GM19043 (cell line): ENCODE measurements around the gene SDHC.

Source experiments
- ATAC-seq: cut with Tn5 transposase; IDR thresholded peaks from one replicate; pipeline ENCODE4 v1.9.1; 2021; ENCODE audit warnings: low read depth; ENCODE audit not compliant: unreplicated experiment

SDHC gene, protein sequence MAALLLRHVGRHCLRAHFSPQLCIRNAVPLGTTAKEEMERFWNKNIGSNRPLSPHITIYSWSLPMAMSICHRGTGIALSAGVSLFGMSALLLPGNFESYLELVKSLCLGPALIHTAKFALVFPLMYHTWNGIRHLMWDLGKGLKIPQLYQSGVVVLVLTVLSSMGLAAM

DNA sequence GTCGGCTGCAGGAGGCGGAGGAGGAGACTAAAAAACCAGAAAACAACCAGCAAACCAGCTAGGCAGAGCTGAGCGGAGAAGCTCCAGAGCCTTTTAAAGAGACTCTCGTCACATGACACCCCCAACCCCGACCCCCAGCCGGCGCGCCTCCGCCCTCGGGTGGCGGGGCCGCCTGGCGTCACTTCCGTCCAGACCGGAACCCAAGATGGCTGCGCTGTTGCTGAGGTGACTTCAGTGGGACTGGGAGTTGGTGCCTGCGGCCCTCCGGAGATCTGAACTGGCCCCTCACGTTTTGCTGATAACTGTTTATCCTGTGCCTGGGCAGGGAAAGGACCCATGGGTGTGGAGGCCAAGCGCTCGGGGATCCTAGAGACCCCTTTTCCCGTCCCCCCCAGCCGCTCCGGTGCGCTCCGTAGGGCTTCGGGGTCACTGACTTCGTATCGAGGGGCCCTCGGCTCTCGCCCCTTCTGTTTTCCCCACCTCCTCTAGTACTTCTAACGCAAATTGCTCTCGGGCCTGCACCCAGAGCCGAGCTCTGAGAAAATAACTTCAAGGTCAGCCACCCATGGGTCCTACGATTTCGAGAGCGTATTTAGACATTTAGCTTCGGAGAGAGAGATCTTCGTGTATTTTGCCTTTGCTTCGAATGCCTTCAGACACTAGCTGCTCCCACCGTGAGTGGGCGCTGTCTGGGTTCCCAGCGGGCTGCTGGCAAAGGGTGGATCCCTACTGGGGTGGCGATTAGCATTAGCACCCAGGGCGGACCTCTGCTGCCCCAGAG is at the start of gene SDHC:
SDHC (plus strand) TSS at position 181 of the 781 bp plus-strand sequence; CDS start at position 206, 25 bp downstream.
- ATAC-seq = peak; percentile 99

DNA sequence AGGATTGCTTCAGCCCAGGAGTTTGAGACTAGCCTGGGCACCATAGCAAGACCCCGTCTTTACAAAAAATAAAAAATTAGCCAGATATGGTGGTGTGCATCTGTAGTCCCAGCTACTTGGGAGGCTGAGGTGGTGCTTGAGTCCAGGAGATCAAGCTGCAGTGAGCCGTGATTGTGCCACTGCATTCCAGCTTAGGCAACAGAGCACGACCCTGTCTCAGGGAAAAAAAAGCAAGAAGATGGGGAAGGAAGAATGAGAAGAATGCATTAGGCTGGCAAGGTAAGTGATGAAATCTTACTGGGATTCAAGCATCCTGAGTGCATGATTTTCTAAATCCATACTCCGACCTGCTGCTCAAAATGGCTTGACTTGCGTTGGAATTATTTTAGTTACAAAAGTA is 48.9 kb upstream of the SDHC start:
- no peak for ATAC-seq

DNA sequence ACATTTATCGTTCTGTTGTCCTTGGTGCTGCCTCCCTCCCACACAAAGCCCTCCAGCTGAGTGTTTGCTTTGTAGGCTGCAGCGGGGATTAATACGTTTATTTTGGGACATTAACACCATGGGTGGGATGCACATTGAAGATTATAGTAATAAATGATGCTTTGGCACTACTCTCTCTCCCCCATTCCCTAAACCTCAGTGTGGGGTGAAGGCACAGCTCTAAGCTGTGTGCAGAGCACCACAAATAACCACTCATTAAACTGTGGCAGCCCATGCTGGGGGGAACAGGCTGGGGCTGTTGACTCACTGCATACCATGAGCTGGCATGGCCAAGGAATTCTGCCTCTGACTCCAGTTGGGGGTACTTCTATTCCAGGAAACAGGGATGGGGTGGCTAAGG is 48.0 kb upstream of the SDHC start:
- ATAC-seq = no peak

DNA sequence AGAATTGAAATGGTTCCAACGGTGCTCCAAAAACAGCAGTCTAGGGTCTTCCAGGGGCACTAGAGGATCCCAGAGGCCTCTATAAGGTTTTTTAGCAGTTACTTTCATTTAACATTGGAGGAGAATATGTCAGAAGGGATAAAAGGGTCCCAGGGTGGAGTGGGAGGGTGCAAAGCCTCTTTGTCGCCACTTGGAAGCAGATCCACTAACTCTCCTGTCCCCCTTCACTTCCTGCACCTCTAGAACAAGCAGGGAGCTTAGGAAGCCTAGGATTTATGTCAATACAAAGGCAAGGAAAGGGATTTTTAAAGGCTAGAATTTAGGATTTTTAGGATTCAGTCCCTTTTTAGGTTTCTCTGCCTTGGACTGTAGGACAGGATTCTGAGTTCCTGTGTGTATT is 47.3 kb upstream of the SDHC start:
- ATAC-seq = no peak

DNA sequence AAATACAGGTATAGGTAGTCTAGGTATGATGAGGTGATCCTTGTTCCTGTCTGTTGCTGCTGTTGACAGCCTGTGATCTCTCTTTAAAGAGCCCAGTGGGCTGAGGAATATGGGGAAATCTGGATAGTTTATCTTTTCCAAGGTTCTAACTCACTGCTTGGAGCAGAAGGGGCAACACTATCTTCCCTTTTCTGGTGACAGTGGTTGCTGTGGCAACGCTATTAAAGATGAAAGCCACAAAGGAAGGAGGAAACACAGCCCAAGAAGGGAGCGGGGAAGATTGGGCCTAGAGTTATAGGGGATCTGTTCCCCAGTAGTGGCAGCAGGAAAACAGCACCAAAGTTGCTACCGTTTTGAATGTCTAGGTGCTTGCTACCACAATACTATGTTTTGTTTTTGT is 46.9 kb upstream of the SDHC start:
- no peak for ATAC-seq

DNA sequence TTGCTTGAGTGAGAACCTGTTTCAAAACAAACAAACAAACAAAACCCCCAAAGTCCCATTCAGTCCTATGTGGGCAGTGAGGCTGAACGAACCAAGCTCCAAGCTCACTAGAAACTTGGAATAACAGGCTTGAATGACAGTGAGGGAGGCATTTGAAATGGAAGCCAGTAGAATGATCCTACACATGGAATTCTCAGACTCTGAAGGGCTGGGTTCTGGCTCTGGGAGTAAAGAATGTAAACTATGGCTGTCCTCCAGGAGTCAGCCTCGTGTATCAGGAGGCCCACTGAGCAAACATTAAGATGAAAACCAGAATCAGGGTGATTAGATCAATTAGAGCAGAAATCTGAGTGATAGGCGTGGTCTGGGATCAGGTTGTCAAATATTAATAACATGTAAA is 40.8 kb upstream of the SDHC start:
- no peak for ATAC-seq

DNA sequence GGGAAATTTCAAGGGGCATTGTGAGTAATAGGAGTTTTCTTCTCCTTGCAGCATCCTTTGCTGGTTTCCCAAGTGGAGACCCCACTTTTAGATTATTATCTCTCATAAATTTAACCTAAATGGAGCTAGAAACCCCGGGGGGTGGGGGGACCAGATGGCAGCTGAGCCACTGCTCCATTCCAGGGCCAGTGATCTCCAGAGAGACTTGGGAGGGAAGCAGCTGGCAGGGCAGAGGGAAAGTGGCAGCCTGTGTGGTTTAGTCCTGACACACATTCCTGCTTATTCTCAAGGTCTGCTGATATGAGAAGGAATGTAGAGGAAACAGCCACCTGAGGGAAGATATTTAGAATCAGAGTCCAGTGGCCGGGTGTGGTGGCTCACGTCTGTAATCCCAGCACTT is 39.3 kb upstream of the SDHC start:
- ATAC-seq = no peak

DNA sequence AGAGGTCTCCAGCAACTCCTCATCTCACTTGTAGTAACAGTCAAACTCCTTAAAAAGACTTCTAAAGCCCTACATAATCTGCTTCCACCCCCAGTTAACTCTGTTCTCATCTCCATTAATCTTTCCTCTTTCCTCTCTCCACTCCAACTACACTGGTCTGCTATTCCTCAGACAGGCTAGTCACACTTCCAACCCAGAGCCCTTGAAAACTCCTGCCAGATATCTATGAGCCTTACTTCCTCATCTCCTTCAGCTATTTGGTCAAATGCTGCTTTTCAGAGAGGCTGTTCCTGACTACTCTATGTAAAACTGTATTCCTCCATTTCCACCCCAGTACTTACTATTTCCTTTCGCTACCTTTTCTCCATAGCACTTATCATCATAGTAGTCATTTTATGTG is 31.2 kb upstream of the SDHC start:
- ATAC-seq = no peak

DNA sequence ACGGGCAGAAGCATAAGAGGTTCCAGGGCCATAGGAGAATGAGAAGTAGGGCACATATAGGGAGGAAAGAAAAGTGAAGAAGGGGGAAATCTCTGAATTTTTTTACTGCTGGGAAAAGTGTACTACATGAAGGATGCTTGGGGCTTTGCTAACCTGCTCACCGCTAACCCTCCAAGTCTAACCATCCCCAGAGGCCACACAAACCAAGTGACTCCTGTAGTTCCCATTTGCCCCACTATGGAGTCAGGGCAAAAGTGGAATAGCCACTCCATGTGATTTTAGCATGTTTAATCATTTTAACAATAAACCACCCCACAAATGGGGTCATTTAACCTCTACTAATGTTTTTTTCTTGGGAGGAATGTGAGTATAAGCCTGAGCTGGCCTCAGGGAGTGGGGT is 29.1 kb upstream of the SDHC start:
- no peak for ATAC-seq

DNA sequence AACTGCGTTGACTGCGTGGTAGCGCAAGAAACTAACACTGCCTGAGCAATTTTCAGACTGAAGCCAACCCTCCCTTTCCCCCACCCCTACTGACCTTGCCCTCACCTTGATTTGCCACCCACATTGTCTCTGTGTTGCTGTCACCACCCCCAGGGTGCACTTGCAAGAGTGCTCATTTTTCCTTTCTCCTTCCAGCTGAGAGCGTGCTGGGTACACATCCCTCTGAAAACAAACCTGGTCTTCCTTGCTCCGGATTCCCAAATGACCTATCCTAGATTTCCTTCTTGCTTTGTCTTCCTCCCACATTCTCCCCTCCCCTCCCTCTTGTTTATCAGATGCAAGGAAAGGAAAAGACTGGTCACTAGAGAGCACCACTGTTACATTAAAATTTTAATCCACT is 28.7 kb upstream of the SDHC start:
- ATAC-seq = no peak

DNA sequence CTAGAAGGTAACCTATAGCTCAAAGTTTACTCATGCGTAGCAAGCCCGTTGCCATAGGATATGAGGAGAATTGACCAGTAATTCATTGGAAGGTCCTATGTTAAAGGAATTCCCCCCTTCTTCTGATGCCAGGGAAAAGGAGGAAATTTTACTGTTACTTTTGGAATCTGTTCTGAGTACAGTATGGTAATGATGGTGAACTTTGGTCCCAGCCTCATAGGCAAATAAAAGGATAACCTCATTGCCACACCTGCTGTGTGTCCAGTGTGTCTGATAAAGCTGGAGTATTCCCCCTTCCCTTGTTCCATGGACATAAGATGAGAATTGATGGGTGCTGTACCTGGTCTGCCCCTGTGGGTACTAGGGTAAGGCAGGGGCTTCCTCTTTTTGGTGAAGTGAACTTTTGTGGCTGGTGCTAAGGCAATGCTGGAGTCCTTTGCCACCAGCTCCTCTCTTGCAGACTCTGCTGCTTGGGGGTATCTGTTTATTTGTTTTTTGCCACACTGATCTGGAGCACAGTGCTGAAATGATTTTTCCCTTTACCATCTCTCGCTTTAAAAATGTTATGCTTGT is 26.6 kb upstream of the SDHC start:
- no peak for ATAC-seq

DNA sequence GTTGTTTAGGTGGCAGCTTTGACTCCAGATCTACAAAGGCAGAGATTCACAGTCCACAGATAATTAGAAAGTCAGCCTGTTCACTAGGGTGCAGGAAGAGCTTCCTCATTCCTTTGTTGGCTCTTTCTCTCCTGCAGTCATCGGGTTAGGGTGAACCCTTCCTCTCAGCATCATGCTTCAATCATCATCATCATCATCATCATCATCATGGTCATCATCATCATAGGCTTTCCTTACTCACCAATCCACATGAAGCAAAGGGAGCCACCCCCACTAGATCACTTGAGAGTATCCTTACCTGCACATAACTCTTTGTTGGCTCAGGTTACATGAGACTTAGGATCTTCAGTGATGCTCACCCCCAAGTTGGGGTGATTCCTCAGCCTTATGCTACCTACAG is 23.4 kb upstream of the SDHC start:
- ATAC-seq = no peak

DNA sequence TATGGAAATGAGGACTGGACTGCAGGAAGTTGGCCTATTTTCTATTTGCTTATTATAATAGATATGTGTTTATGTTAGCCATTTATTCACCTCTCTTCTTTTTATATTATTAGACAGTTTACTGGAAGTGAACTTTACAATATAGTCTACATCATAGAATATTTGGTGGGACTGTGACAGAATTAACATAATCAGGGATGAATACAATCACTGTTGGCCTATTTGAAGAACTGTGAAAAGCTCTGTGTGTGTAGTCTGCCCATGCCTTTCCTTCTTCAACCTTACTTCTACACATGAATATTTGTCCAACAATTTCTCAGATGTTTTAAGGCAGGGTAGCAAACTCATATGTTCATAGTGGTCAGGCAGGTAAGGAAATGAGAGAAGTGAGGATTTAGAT is 16.8 kb upstream of the SDHC start:
- ATAC-seq = no peak

DNA sequence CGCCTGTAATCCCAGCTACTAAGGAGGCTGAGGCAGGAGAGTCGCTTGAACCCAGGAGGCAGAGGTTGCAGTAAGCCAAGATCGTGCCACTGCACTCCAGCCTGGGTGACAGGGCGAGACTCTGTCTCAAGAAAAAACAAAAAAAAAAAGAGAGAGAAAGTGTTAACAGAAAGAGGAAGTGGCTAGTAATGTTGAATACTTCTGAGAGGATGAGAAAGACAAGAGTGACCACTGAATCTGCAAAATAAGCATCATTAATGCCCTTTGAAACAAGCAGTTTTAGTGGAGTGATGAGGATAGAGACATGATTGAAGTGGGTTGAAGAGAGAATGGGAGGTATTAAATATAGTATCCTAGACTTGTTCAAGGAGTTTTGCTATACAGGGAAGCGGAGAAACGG is 16.1 kb upstream of the SDHC start:
- peak; percentile 47 for ATAC-seq

DNA sequence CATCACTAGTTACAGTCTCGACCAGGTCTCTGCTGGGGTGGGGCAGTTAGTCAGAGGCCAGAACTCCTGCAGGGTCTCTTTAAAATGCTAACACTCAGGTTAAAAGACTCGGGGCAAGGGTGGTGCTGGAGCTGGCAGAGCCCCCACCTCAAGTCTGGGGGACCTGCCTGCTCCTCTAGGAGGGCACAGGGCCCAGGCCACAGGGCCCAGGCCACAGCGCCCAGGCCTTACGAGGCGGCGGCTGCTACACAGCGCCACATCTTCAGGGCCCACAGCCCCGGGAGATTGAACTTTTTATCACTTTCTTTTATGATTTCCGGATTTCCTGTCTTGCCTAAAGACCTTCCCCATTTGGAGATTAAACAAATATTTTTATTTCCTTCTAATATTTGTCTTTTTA is 14.8 kb upstream of the SDHC start:
- ATAC-seq = no peak

DNA sequence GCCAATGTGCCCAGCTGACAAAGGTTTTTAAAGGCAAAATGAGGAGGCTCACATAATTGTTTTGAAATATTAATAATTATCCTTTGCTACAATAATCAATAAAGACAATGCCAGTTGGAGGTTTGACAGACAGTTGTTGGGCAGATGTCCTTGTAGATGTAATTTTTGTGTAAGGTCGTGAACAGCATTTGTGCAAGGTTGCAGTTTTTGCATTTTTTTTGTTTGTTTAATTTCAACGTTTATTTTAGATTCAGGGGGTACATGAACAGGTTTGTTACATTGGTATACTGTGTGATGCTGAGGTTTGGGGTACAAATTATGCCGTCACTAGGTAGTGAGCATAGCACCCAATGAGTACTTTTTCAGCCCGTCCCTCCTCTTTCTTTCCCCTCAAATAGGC is 13.7 kb upstream of the SDHC start:
- no peak for ATAC-seq

DNA sequence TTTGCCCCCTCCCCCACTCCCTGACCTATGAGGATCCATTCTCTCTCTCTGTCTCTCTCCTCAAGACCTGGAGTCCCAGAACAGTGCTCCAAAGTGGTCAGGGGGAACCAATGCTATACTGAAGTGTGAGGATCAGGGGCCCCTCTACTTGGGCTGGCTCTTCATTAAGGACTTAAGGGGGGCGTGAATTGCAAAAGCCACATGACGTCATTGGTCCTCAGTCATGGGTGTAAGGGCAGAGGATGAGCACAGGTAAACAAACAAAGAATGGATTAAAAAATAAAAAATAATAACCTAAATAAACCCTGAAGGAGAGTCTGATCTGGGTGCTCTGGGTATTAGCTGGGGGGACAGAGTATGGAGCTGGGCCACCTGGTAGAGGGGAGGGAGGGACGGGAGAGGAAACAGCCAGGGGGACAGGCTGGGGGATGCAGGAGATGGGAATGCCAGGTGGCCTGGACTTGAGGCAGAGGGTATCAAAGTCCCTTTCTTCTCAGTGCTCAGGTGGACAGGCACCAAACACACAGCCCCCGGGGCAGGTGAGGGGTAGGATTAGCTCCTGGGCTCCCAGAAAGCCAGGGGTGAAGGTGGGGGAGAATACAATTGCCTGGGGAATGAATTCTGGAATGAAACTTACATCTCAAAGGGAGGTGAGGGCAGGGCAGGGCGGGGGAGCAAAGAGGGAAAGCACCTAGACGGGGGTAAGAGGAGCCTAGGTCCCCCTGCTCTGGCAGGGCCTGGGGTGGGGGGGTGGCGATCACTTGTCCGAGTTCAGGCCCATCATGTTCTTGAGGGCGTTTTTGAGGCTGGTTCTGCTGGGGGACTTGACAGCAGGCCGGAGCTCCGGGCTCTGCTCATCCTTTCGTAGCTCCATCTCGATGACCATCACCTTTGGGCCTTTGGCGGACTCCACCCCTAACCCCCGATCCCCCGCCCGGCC is 9.0 kb upstream of the SDHC start:
- no peak for ATAC-seq

DNA sequence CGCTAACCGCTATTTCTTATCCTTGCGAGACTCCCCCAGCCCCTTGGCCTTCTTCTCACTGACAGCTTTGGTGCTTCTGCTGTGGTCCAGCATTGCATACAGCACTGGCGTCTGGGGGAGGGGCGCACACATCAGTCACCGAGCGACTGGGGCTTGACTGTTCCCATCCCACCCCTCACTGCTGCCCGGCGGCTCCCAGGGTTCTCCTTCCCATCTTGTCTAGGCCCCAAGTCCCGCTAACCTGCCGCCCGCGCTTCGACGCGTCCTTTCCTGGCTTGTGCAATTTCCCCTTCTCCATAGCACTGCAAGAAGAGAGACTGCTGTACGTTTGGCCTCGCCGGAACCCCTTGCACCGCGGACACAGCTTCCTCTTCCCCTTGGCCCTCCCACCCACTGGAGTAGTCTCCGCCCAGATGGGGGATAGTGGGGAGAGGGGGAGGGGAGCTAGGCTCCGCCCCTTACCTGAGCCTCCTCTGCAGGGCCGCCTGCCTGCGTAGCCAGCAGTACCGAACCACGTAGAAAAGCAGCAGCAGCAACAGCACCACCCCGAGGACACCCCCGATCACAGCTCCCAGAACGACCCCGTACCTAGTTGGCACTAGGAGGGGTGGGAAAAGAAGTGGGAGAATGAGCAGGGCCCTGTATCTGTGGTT is 8.2 kb upstream of the SDHC start:
- peak; percentile 69 for ATAC-seq

DNA sequence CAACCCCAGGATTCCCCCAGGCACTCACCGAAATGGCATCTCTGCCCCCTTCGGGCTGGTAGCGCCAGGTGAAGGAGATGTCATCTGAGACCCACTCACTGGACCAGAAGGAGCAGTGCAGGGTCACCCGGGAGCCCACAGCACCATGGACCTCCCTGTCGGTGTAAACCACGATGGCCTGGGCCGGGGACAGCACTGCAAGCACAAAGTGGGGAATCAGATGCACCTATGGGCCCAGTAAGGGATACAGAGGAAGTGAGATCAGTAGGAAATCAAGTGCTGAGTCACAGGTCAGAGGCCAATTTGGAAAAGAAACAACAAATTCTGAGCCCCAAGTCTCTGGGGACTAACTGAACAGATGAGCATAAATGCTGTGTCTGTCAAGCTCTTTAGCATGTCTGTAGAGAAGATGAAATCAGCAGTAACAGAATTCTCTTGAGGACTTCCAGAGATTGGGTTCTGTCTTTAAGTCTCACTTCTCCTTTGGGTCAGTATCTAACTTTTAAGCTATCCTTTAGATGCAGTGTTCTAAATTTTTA is 6.9 kb upstream of the SDHC start:
- ATAC-seq = no peak

DNA sequence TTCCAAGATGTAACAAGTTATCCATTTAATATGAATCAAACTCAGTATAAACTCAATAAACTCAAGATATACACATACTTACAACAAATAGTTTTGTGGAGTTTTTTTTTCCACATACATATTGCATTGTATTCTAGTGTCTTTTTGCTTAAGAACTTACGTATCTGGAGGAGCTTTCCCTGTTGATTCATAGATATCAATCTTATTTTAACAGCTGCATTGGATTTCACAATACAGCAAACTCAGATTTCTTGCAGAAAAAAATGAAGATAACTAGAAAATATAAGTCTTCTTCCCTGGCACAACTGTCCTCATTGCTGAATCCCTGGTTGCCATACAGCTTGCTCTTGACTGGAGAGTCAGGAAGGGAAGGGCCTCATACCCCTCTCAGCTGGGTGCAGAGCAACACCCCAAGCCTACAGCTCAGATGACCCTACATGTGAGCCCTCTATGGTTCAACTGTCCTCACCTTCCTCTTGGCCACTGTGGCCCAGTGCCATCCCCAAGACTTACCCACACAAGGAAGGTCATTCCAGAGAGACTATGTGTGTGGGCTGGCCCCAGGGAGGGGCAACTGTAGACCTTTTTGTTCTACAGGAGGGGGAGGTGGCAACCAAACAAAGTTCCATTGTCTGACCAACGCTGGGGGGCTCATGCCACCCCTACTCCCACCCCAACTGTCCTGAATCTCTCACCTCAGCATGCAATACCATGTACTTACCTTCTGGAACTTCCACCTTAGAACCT is 6.1 kb upstream of the SDHC start:
- no peak for ATAC-seq
